ENCODE data around the gene KRTAP5-6. TPM values are rescaled to one million over a fixed set of nuclear protein-coding genes. Genes with fewer than 3 reads are reported as not detected.
"Not testable (repeated sequence)": the region's sequence is repeated elsewhere in the genome, so short reads cannot be mapped to it uniquely, and the experiment has no call there.

The KRTAP5-6 gene
- total RNA-seq, 5 donors from 2014 or later (not counting 1 experiment from before 2014, with no cell fraction given): not detected

DNA sequence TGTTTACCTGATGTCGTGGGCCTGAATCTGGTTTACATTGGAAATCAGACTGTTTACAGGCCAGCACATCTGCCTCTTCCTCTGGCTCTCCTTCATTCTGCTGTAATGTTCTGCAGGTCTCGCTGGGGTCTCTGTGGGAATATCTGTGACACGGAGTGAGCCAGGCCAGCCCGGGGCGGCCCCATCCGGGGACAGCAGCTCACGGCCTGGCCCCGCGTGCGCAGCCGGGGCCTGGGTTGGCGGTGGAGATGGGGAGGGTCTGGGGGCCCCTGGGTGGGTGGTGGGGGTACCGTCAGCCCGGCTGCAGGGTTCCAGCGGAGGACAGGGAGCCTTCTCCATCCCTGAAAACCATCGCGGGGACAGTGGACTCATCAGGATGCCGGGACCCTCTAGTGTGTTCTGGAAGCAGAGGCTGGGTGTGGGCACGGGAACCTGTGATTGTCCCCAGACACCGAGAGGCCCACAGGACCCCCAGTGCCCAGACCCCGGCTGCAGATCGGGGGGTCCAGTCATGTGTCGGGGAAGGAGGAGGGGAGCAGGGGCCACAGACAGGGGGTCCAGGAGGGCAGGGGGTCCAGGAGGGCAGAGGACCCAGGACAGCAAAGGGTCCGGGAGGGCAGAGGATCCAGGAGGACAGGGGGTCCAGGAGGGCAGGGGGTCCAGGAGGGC is 13.0 kb upstream of the KRTAP5-6 start:
- H3K27me3 ChIP-seq (replicated peaks in 1 of 2; ENCODE audit: control insufficient read depth in 2 of 2, extremely low read depth in 1 of 2, insufficient read depth in 2 of 2, low read length in 1 of 2): peaks cover 0 to 26% of the 10 kb centered on the region in 2 experiments
- CTCF ChIA-PET; H3K27ac ChIP-seq (ENCODE audit: low read length); H3K4me1 ChIP-seq (ENCODE audit: control insufficient read depth in 1 of 2, extremely low read depth in 1 of 2, insufficient read depth in 2 of 2, low read length in 2 of 2); ATAC-seq (replicated peaks in 1 of 4); H3K9me3 Mint-ChIP-seq; DNase-seq; H3K27ac Mint-ChIP-seq; H3K36me3 ChIP-seq (ENCODE audit: control insufficient read depth in 2 of 2, extremely low read depth in 1 of 2, insufficient read depth in 1 of 2, low read length in 1 of 2); H3K36me3 Mint-ChIP-seq; H3K4me1 Mint-ChIP-seq; H3K4me3 Mint-ChIP-seq; H3K9me3 ChIP-seq; POLR2A ChIA-PET; H3K4me3 ChIP-seq (ENCODE audit: control insufficient read depth in 1 of 2, extremely low read depth in 1 of 2, low read length in 1 of 2): not testable (repeated sequence)
- no CpG with 5 or more reads among the region's 24 CpGs for WGBS (ENCODE audit: insufficient coverage)
- peaks cover 9 to 19% of the 10 kb centered on the region in 2 donors for H3K27me3 Mint-ChIP-seq

DNA sequence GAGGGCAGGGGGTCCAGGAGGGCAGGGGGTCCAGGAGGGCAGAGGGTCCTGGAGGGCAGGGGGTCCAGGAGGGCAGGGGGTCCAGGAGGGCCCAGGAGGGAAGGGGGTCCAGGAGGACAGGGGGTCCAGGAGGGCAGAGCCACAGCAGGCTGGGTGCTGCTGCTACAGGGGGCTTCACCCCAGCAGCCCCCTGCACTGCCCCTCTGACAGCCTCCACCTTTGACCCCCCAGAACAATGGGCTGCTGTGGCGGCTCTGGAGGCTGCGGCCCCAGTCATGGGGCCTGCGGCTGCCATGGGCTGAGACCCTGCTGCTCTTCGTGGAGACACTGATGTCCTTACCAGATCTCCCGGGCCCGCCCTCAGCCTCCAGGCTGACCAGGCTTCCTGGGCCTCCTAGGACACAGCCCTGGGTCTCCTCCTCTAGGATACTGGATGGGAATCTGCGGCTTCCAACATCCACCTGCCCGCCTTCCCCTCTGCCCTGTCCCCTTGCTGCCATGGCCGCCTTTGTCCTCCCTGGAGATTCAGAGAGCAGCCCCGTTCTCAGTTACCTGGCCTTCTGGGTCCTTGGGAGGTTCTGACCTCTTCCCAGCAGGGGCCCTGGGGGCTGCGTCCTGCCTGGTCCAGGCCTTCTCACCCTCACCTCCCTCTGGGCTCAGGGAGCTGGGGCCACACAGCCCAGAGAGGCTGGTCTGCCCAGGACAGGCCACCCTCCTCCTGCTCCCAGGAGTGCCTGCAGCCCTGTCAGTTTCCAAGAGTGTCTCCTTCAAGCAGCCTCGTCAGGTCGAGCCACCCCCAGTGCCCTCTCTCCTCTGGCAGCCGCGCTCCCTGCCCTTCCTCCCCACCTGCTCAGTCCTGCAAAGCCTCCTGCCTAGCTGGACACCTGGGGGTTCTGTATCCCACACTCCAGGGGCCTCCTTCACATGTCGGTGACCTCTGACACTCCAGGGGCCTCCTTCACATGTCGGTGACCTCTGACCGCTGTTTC is 11.8 kb upstream of the KRTAP5-6 start:
- H3K27ac Mint-ChIP-seq; H3K9me3 ChIP-seq; H3K4me3 ChIP-seq (ENCODE audit: control insufficient read depth in 1 of 2, extremely low read depth in 1 of 2, low read length in 1 of 2); H3K27ac ChIP-seq (ENCODE audit: low read length); DNase-seq; H3K4me1 Mint-ChIP-seq; H3K9me3 Mint-ChIP-seq; POLR2A ChIA-PET; H3K36me3 Mint-ChIP-seq; H3K4me3 Mint-ChIP-seq; H3K36me3 ChIP-seq (ENCODE audit: control insufficient read depth in 2 of 2, extremely low read depth in 1 of 2, insufficient read depth in 1 of 2, low read length in 1 of 2); CTCF ChIA-PET: not testable (repeated sequence)
- 72% methylated on average over 6 of the region's 18 CpGs for WGBS (ENCODE audit: insufficient coverage)
- H3K4me1 ChIP-seq (ENCODE audit: control insufficient read depth in 1 of 2, extremely low read depth in 1 of 2, insufficient read depth in 2 of 2, low read length in 2 of 2): peaks cover 0 to 13% of the 10 kb centered on the region in 2 experiments
- peaks cover 0 to 30% of the 10 kb centered on the region in 2 experiments for H3K27me3 ChIP-seq (replicated peaks in 1 of 2; ENCODE audit: control insufficient read depth in 2 of 2, extremely low read depth in 1 of 2, insufficient read depth in 2 of 2, low read length in 1 of 2)
- H3K27me3 Mint-ChIP-seq: peaks cover 11 to 26% of the 10 kb centered on the region in 2 donors
- peak in 2 of 4 experiments; percentile 19 to 20 for ATAC-seq (replicated peaks in 1 of 4)

DNA sequence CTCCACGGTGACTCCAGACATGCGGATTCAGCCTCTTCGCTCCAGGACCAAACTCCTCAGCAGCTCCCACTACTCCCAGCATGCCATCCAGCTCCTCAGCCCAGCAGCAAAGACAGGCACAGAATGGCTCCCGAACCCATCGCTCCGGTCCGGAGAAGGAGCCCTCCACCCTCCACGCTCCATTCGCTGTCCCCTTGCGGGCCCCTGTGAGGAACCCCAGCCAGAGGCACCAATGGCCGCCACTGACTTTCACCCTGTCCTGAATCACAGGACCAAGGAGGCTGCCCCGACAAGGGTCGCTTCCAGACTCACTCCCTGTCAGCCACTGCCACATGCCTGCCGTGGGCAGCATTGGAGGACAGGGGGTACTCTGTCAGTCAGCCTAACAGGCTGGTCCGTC is 10.8 kb upstream of the KRTAP5-6 start:
- H3K4me3 ChIP-seq (ENCODE audit: control insufficient read depth in 1 of 2, extremely low read depth in 1 of 2, low read length in 1 of 2); H3K4me1 Mint-ChIP-seq; H3K27ac ChIP-seq (ENCODE audit: low read length); H3K36me3 Mint-ChIP-seq; H3K36me3 ChIP-seq (ENCODE audit: control insufficient read depth in 2 of 2, extremely low read depth in 1 of 2, insufficient read depth in 1 of 2, low read length in 1 of 2); H3K9me3 Mint-ChIP-seq; DNase-seq; CTCF ChIA-PET; H3K4me3 Mint-ChIP-seq; H3K9me3 ChIP-seq; POLR2A ChIA-PET; H3K27ac Mint-ChIP-seq; ATAC-seq (replicated peaks in 1 of 4): not testable (repeated sequence)
- peaks cover 0 to 36% of the 10 kb centered on the region in 2 experiments for H3K27me3 ChIP-seq (replicated peaks in 1 of 2; ENCODE audit: control insufficient read depth in 2 of 2, extremely low read depth in 1 of 2, insufficient read depth in 2 of 2, low read length in 1 of 2)
- H3K27me3 Mint-ChIP-seq: peaks cover 14 to 34% of the 10 kb centered on the region in 2 donors
- 92% methylated on average over 9 of the region's 15 CpGs for WGBS (ENCODE audit: insufficient coverage)
- H3K4me1 ChIP-seq (ENCODE audit: control insufficient read depth in 1 of 2, extremely low read depth in 1 of 2, insufficient read depth in 2 of 2, low read length in 2 of 2): peaks cover 0 to 20% of the 10 kb centered on the region in 2 experiments

DNA sequence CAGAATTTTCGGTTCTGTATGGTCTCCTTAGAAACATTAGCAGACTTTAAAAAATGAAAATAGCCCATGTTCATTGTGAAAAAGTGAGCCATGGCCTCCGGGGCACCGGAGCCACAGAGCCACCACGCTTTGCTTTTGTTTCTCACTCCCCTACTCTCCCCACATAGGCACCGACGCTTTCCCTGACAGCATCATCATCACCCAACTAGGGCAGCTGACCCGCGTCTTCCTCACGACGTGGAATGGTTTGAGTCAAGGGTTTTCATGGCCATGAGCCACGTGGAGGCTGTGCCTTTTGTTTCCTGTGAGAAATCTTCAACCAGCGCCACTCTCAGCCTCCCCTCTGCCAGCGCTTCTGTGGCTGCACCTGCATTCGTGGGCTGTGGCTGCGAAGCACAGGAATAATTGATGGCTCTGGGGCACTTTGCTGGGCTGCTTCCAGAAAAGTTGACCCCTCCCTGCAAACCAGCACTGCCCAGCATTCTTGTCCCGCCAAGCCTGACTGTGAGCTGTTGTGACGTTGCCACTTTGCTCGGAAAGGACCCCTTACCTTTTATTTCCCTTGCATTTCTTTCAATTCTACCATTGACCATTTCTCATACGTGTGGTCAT is 8.6 kb upstream of the KRTAP5-6 start:
- H3K9me3 ChIP-seq; H3K27ac ChIP-seq (ENCODE audit: low read length); H3K36me3 ChIP-seq (ENCODE audit: control insufficient read depth in 2 of 2, extremely low read depth in 1 of 2, insufficient read depth in 1 of 2, low read length in 1 of 2); CTCF ChIA-PET; H3K27ac Mint-ChIP-seq; H3K4me3 ChIP-seq (ENCODE audit: control insufficient read depth in 1 of 2, extremely low read depth in 1 of 2, low read length in 1 of 2); ATAC-seq (replicated peaks in 1 of 4); H3K4me1 Mint-ChIP-seq; H3K9me3 Mint-ChIP-seq; H3K36me3 Mint-ChIP-seq; DNase-seq; H3K4me3 Mint-ChIP-seq; POLR2A ChIA-PET: not testable (repeated sequence)
- H3K27me3 ChIP-seq (replicated peaks in 1 of 2; ENCODE audit: control insufficient read depth in 2 of 2, extremely low read depth in 1 of 2, insufficient read depth in 2 of 2, low read length in 1 of 2): peaks cover 0 to 55% of the 10 kb centered on the region in 2 experiments
- peaks cover 15 to 43% of the 10 kb centered on the region in 2 donors for H3K27me3 Mint-ChIP-seq
- WGBS (ENCODE audit: insufficient coverage): 39% methylated on average over 6 of the region's 19 CpGs
- peaks cover 0 to 25% of the 10 kb centered on the region in 2 experiments for H3K4me1 ChIP-seq (ENCODE audit: control insufficient read depth in 1 of 2, extremely low read depth in 1 of 2, insufficient read depth in 2 of 2, low read length in 2 of 2)

DNA sequence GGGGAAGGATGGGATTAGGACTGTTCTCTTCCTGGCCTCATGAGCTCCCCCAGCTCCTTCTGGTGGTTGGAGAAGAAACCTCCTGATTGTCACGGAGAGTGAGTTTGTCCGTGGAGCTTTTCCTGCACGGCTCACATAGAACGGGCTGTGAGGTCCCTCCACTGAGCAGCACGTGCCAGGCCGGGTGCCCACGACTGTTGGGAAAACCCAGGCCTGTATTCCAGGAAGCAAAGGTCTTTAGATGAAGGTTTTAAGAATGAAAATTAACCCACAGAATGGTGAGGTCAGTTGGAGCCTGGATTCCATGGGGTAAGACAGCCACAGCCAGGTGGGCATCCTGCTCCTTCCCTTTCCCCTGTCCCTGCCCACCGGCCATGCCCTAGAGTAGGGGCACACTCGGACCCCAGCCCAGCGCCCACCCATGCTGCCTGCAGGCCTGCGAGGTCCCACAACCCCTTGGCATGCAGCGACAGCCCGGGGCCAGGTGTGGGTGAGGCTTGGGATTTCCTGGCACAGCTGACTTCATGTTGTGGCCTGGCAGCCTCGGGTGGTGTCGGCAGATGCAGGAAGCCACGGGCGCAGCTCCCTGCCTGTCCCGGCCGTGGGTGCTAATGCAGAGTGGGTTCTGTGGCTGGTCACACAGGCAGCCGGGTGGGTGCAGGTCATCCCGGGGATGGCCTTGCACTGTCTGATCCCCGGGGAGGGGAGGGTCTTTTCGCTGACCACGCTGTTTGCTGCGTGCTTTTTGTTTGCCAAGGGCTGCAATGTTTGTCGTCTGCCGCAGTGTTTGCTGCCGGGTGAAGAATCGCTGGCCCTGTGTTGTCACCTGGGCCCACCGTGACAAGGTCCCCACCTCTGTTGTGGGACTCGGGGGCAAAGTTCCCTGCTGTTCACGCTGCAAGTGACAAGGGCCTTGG is 7.5 kb upstream of the KRTAP5-6 start:
- H3K4me3 ChIP-seq (ENCODE audit: control insufficient read depth in 1 of 2, extremely low read depth in 1 of 2, low read length in 1 of 2); H3K27ac Mint-ChIP-seq; POLR2A ChIA-PET; CTCF ChIA-PET; H3K4me3 Mint-ChIP-seq; DNase-seq; H3K9me3 Mint-ChIP-seq; H3K27ac ChIP-seq (ENCODE audit: low read length); H3K36me3 ChIP-seq (ENCODE audit: control insufficient read depth in 2 of 2, extremely low read depth in 1 of 2, insufficient read depth in 1 of 2, low read length in 1 of 2); H3K36me3 Mint-ChIP-seq; ATAC-seq (replicated peaks in 1 of 4); H3K9me3 ChIP-seq: not testable (repeated sequence)
- H3K27me3 Mint-ChIP-seq: peaks cover 15 to 45% of the 10 kb centered on the region in 2 donors
- 53% methylated on average over 11 of the region's 32 CpGs for WGBS (ENCODE audit: insufficient coverage)
- peaks cover 0 to 64% of the 10 kb centered on the region in 2 experiments for H3K27me3 ChIP-seq (replicated peaks in 1 of 2; ENCODE audit: control insufficient read depth in 2 of 2, extremely low read depth in 1 of 2, insufficient read depth in 2 of 2, low read length in 1 of 2)
- H3K4me1 ChIP-seq (ENCODE audit: control insufficient read depth in 1 of 2, extremely low read depth in 1 of 2, insufficient read depth in 2 of 2, low read length in 2 of 2): peaks cover 0 to 36% of the 10 kb centered on the region in 2 experiments
- peaks cover 4 to 15% (median 11%) of the 10 kb centered on the region in 3 donors for H3K4me1 Mint-ChIP-seq

Data from T-cell (primary cell).